OCI-LY7 (cell line): ENCODE data around the gene DCT.

ENCODE experiments used
- CTCF ChIP-seq: fragments of 200-600 bp; sonication (generic); conservative IDR thresholded peaks from 2 replicates; pipeline ENCODE4 v1.5.1; 2014; ENCODE audit warnings: mild to moderate bottlenecking, antibody characterized with exemption, low read length, moderate library complexity, mixed read lengths
- EZH2phosphoT487 ChIP-seq: fragments of 200-600 bp; sonication (generic); IDR thresholded peaks from 2 replicates; pipeline ENCODE4 v1.6.1; 2018; ENCODE audit warnings: low read depth, borderline replicate concordance, mild to moderate bottlenecking, mixed run types, antibody characterized with exemption, low read length, moderate library complexity, mixed read lengths

GRCh38 chr13:94414141-94414540 is 65.3 kb downstream of the DCT start:
- no peak for TF ChIP-seq CTCF
- no peak for TF ChIP-seq EZH2phosphoT487
